Measurements from ENCODE around the gene OSTN. TPM values are rescaled to one million over a fixed set of nuclear protein-coding genes. Genes with fewer than 3 reads are reported as not detected.

The OSTN gene
- total and polyA plus RNA-seq, 2 experiments from 2014 or later, result not detected

DNA sequence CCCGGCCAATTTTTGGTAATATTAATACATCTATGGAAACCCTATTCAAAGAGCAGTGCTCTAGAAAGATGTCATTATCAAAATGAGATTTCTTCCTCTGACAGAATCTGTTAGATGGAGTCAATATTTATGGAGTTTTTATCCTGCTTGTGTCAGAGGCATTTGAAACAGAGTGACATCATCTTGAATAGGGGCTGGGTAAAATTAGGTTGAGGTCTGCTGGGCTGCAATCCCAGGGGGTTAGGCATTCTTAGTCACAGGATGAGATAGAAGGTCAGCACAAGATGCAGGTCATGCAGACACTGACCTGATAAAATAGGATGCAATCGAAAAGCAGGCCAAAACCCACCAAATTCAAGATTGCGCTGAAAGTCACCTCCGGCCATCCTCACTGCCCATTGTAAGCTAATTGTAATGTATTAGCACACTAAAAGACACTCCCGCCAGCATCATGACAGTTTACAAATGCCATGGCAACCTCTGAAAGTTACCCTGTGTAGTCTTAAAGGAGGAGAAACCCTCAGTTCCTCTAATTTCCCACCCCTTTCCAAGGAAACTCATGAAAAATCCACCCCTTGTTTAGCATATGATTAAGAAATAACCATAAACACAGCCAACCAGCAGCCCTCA lies 102.9 kb downstream of the OSTN start:
- Histone ChIP-seq H2AFZ (no peak overlapping the region), H3K4me3 (no peak overlapping the region), H3K27ac (ENCODE audit: low read depth) (no peak overlapping the region), H3K9me2 (ENCODE audit: insufficient read depth) (no peaks in the 10 kb centered on the region), H3F3A (replicated peaks; ENCODE audit: low read depth) (no peaks in the 10 kb centered on the region), H3K27me3 (ENCODE audit: insufficient read depth) (no peaks in the 10 kb centered on the region), H3K79me2 (replicated peaks; ENCODE audit: insufficient read depth) (no peaks in the 10 kb centered on the region), H3K4me1 (ENCODE audit: insufficient read depth) (peaks cover 12% of the 10 kb centered on the region), H3K36me3 (ENCODE audit: insufficient read depth) (no peaks in the 10 kb centered on the region), H4K20me1 (replicated peaks; ENCODE audit: insufficient read depth) (no peaks in the 10 kb centered on the region), H3K4me2 (no peak overlapping the region)
- ATAC-seq (peak; percentile 84), DNase-seq (ENCODE audit: low spot score) (peak; percentile 73)
- Mint-ChIP-seq H3K27ac (no peak overlapping the region), H3K9me3 (no peaks in the 10 kb centered on the region), H3K36me3 (ENCODE audit: low read depth) (no peaks in the 10 kb centered on the region), H3K4me1 (peaks cover 22% of the 10 kb centered on the region), H3K27me3 (ENCODE audit: insufficient read depth, low read depth, poor library complexity) (peaks cover 5% of the 10 kb centered on the region), H3K4me3 (no peak overlapping the region)
- TF ChIP-seq EZH2 (IDR thresholded peaks at IDR 0.05; ENCODE audit: low read depth, unreplicated experiment) (no peak), EZH2phosphoT487 (IDR thresholded peaks at IDR 0.05; ENCODE audit: unreplicated experiment) (no peak)

DNA sequence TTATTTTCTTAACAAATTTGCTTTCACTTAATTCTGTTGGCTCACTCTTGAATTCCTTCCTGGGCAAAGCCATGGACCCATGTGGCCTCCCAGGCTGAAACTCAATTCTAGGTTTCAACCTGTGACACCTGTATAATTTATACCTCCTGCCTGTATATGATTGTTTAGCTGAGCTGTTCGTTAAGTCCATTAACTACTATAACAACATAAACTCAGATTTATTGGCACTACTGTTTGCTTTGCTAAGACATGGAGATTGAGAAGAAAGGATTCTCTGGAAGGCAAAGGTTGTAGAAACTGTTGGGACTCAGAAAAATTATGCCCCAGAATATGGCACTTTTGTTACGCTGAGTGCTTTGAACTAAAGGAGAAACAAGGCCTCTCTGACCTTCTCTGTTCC lies 103.4 kb downstream of the OSTN start:
- no peaks in the 10 kb centered on the region for H3K9me3 Mint-ChIP-seq
- no peak overlapping the region for H3K4me3 ChIP-seq
- peaks cover 12% of the 10 kb centered on the region for H3K4me1 ChIP-seq (ENCODE audit: insufficient read depth)
- no peaks in the 10 kb centered on the region for H3K36me3 Mint-ChIP-seq (ENCODE audit: low read depth)
- no peaks in the 10 kb centered on the region for H3K27me3 ChIP-seq (ENCODE audit: insufficient read depth)
- no peak overlapping the region for H2AFZ ChIP-seq
- peaks cover 22% of the 10 kb centered on the region for H3K4me1 Mint-ChIP-seq
- H3K36me3 ChIP-seq (ENCODE audit: insufficient read depth), result no peaks in the 10 kb centered on the region
- ATAC-seq, result no peak; the same call in 2 of the 3 replicates
- peaks cover 5% of the 10 kb centered on the region for H3K27me3 Mint-ChIP-seq (ENCODE audit: insufficient read depth, low read depth, poor library complexity)
- no peak overlapping the region for H3K27ac Mint-ChIP-seq
- H4K20me1 ChIP-seq (replicated peaks; ENCODE audit: insufficient read depth), result no peaks in the 10 kb centered on the region
- no peak overlapping the region for H3K4me2 ChIP-seq
- H3K27ac ChIP-seq (ENCODE audit: low read depth), result no peak overlapping the region
- H3K4me3 Mint-ChIP-seq, result no peak overlapping the region
- H3K79me2 ChIP-seq (replicated peaks; ENCODE audit: insufficient read depth), result no peaks in the 10 kb centered on the region
- no peaks in the 10 kb centered on the region for H3F3A ChIP-seq (replicated peaks; ENCODE audit: low read depth)
- no peaks in the 10 kb centered on the region for H3K9me2 ChIP-seq (ENCODE audit: insufficient read depth)
- no peak for DNase-seq (ENCODE audit: low spot score)
- TF ChIP-seq, protein P1, sequence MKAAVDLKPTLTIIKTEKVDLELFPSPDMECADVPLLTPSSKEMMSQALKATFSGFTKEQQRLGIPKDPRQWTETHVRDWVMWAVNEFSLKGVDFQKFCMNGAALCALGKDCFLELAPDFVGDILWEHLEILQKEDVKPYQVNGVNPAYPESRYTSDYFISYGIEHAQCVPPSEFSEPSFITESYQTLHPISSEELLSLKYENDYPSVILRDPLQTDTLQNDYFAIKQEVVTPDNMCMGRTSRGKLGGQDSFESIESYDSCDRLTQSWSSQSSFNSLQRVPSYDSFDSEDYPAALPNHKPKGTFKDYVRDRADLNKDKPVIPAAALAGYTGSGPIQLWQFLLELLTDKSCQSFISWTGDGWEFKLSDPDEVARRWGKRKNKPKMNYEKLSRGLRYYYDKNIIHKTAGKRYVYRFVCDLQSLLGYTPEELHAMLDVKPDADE (IDR thresholded peaks at IDR 0.05), result no peak
- TF ChIP-seq ZNF331 (CRISPR knock-in tag; IDR thresholded peaks at IDR 0.05; ENCODE audit: low read depth) (no peak), POLR2AphosphoS5 (IDR thresholded peaks at IDR 0.05; ENCODE audit: low read depth) (no peak), EZH2phosphoT487 (IDR thresholded peaks at IDR 0.05; ENCODE audit: unreplicated experiment) (no peak), ZNF114 (CRISPR knock-in tag; IDR thresholded peaks at IDR 0.05) (no peak)
- TF ChIP-seq, protein P2, sequence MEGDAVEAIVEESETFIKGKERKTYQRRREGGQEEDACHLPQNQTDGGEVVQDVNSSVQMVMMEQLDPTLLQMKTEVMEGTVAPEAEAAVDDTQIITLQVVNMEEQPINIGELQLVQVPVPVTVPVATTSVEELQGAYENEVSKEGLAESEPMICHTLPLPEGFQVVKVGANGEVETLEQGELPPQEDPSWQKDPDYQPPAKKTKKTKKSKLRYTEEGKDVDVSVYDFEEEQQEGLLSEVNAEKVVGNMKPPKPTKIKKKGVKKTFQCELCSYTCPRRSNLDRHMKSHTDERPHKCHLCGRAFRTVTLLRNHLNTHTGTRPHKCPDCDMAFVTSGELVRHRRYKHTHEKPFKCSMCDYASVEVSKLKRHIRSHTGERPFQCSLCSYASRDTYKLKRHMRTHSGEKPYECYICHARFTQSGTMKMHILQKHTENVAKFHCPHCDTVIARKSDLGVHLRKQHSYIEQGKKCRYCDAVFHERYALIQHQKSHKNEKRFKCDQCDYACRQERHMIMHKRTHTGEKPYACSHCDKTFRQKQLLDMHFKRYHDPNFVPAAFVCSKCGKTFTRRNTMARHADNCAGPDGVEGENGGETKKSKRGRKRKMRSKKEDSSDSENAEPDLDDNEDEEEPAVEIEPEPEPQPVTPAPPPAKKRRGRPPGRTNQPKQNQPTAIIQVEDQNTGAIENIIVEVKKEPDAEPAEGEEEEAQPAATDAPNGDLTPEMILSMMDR (conservative IDR thresholded peaks at IDR 0.05; ENCODE audit: low read depth in 2 of 2), result no peak
- TF ChIP-seq, protein P3, sequence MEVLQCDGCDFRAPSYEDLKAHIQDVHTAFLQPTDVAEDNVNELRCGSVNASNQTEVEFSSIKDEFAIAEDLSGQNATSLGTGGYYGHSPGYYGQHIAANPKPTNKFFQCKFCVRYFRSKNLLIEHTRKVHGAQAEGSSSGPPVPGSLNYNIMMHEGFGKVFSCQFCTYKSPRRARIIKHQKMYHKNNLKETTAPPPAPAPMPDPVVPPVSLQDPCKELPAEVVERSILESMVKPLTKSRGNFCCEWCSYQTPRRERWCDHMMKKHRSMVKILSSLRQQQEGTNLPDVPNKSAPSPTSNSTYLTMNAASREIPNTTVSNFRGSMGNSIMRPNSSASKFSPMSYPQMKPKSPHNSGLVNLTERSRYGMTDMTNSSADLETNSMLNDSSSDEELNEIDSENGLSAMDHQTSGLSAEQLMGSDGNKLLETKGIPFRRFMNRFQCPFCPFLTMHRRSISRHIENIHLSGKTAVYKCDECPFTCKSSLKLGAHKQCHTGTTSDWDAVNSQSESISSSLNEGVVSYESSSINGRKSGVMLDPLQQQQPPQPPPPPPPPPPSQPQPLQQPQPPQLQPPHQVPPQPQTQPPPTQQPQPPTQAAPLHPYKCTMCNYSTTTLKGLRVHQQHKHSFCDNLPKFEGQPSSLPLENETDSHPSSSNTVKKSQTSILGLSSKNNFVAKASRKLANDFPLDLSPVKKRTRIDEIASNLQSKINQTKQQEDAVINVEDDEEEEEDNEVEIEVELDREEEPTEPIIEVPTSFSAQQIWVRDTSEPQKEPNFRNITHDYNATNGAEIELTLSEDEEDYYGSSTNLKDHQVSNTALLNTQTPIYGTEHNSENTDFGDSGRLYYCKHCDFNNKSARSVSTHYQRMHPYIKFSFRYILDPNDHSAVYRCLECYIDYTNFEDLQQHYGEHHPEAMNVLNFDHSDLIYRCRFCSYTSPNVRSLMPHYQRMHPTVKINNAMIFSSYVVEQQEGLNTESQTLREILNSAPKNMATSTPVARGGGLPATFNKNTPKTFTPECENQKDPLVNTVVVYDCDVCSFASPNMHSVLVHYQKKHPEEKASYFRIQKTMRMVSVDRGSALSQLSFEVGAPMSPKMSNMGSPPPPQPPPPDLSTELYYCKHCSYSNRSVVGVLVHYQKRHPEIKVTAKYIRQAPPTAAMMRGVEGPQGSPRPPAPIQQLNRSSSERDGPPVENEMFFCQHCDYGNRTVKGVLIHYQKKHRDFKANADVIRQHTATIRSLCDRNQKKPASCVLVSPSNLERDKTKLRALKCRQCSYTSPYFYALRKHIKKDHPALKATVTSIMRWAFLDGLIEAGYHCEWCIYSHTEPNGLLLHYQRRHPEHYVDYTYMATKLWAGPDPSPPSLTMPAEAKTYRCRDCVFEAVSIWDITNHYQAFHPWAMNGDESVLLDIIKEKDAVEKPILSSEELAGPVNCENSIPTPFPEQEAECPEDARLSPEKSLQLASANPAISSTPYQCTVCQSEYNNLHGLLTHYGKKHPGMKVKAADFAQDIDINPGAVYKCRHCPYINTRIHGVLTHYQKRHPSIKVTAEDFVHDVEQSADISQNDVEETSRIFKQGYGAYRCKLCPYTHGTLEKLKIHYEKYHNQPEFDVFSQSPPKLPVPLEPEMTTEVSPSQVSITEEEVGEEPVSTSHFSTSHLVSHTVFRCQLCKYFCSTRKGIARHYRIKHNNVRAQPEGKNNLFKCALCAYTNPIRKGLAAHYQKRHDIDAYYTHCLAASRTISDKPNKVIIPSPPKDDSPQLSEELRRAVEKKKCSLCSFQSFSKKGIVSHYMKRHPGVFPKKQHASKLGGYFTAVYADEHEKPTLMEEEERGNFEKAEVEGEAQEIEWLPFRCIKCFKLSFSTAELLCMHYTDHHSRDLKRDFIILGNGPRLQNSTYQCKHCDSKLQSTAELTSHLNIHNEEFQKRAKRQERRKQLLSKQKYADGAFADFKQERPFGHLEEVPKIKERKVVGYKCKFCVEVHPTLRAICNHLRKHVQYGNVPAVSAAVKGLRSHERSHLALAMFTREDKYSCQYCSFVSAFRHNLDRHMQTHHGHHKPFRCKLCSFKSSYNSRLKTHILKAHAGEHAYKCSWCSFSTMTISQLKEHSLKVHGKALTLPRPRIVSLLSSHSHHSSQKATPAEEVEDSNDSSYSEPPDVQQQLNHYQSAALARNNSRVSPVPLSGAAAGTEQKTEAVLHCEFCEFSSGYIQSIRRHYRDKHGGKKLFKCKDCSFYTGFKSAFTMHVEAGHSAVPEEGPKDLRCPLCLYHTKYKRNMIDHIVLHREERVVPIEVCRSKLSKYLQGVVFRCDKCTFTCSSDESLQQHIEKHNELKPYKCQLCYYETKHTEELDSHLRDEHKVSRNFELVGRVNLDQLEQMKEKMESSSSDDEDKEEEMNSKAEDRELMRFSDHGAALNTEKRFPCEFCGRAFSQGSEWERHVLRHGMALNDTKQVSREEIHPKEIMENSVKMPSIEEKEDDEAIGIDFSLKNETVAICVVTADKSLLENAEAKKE (CRISPR knock-in tag; IDR thresholded peaks at IDR 0.05), result no peak

All from GM23338 (cell line).